ENCODE measurements around the gene LILRB3. TPM values are rescaled to one million over a fixed set of nuclear protein-coding genes. Genes with fewer than 3 reads are reported as not detected.

The LILRB3 gene
- total RNA-seq, 1 donor from 2014 or later: not detected

- TF ChIP-seq CTCF (IDR thresholded peaks at IDR 0.05; ENCODE audit: insufficient read depth, low read length, severe bottlenecking): no peak
- FAIRE-seq (no peak), DNase-seq (ENCODE audit: low read depth) (no peak)
- Histone ChIP-seq H3K36me3 (ENCODE audit: control insufficient read depth, insufficient read depth, low read length) (no peaks in the 10 kb centered on the region), H3K4me3 (ENCODE audit: low read depth, low read length) (no peak overlapping the region), H3K27me3 (ENCODE audit: control insufficient read depth, insufficient read depth, low read length) (no peaks in the 10 kb centered on the region)
Observed at GRCh38 chr19:54253331-54254194, 30.8 kb upstream of the LILRB3 start.

GRCh38 chr19:54252845-54253244 is 30.0 kb upstream of the LILRB3 start:
- no peak for FAIRE-seq
- H3K4me3 ChIP-seq (ENCODE audit: low read depth, low read length): no peak overlapping the region

GRCh38 chr19:54252243-54252642 is 29.4 kb upstream of the LILRB3 start:
- TF ChIP-seq CTCF (IDR thresholded peaks at IDR 0.05; ENCODE audit: insufficient read depth, low read length, severe bottlenecking): no peak
- FAIRE-seq (no peak), DNase-seq (ENCODE audit: low read depth) (no peak)
- Histone ChIP-seq H3K27me3 (ENCODE audit: control insufficient read depth, insufficient read depth, low read length) (no peaks in the 10 kb centered on the region), H3K4me3 (ENCODE audit: low read depth, low read length) (no peak overlapping the region), H3K36me3 (ENCODE audit: control insufficient read depth, insufficient read depth, low read length) (no peaks in the 10 kb centered on the region)

More at GRCh38 chr19:54252845-54253244, 30.0 kb upstream of the LILRB3 start:
- no peak for DNase-seq (ENCODE audit: low read depth)
- TF ChIP-seq CTCF (IDR thresholded peaks at IDR 0.05; ENCODE audit: insufficient read depth, low read length, severe bottlenecking): no peak
- Histone ChIP-seq H3K27me3 (ENCODE audit: control insufficient read depth, insufficient read depth, low read length) (no peaks in the 10 kb centered on the region), H3K36me3 (ENCODE audit: control insufficient read depth, insufficient read depth, low read length) (no peaks in the 10 kb centered on the region)

GRCh38 chr19:54248016-54248601 is 25.3 kb upstream of the LILRB3 start:
- Histone ChIP-seq H3K27me3 (ENCODE audit: control insufficient read depth, insufficient read depth, low read length) (no peaks in the 10 kb centered on the region), H3K36me3 (ENCODE audit: control insufficient read depth, insufficient read depth, low read length) (no peaks in the 10 kb centered on the region), H3K4me3 (ENCODE audit: low read depth, low read length) (no peak overlapping the region)
- DNase-seq (ENCODE audit: low read depth) (no peak), FAIRE-seq (no peak)
- no peak for TF ChIP-seq CTCF (IDR thresholded peaks at IDR 0.05; ENCODE audit: insufficient read depth, low read length, severe bottlenecking)

- H3K36me3 ChIP-seq (ENCODE audit: control insufficient read depth, insufficient read depth, low read length): no peaks in the 10 kb centered on the region
- no peak for FAIRE-seq
- H3K4me3 ChIP-seq (ENCODE audit: low read depth, low read length): no peak overlapping the region
- no peaks in the 10 kb centered on the region for H3K27me3 ChIP-seq (ENCODE audit: control insufficient read depth, insufficient read depth, low read length)
- DNase-seq (ENCODE audit: low read depth): no peak
- TF ChIP-seq CTCF (IDR thresholded peaks at IDR 0.05; ENCODE audit: insufficient read depth, low read length, severe bottlenecking): no peak
Observed at GRCh38 chr19:54247106-54247930, 24.5 kb upstream of the LILRB3 start.
